ENCODE measurements around the gene CARHSP1. TPM values are rescaled to one million over a fixed set of nuclear protein-coding genes. Genes with fewer than 3 reads are reported as not detected.

CARHSP1 gene
- total and polyA plus RNA-seq, 12 donors = 87.6 to 314 (median 194) TPM

- Histone ChIP-seq H3K4me3 (peak overlapping the region in 1 of 4 donors; percentile 38), H3K27ac (peak overlapping the region in 4 of 5 donors; percentile 77 to 91 (median 86)), H3K9me3 (replicated peaks in 1 of 3) (no peaks in the 10 kb centered on the region), H3K27me3 (no peaks in the 10 kb centered on the region), H3K4me1 (replicated peaks in 1 of 2) (peaks cover 74 to 75% of the 10 kb centered on the region in 2 donors), H3K36me3 (replicated peaks in 1 of 2) (no peaks in the 10 kb centered on the region)
- DNase-seq = peak in 1 of 7 donors; percentile 42
- WGBS, 4 donors = 32 to 65% (median 39%) methylated on average over 6 to 13 of the region's 13 CpGs
- TF ChIP-seq POLR2A (IDR thresholded peaks at IDR 0.05) = no peak
- no peak for TF ChIP-seq CTCF (IDR thresholded peaks at IDR 0.05)
- intact Hi-C loops (cut with DNase I) = no loop called here
These were observed 4.2 kb downstream of the CARHSP1 start for GRCh38 chr16:8864480-8865110.

GRCh38 chr16:8863594-8864424 lies 5.0 kb downstream of the CARHSP1 start:
- Histone ChIP-seq H3K27me3 (no peaks in the 10 kb centered on the region), H3K36me3 (replicated peaks in 1 of 2) (peaks cover 0 to 7% of the 10 kb centered on the region in 2 donors), H3K4me3 (peak overlapping the region in 1 of 4 donors; percentile 38), H3K4me1 (replicated peaks in 1 of 2) (peaks cover 80 to 82% of the 10 kb centered on the region in 2 donors), H3K9me3 (replicated peaks in 1 of 3) (no peaks in the 10 kb centered on the region), H3K27ac (peak overlapping the region in 4 of 5 donors; percentile 79 to 91 (median 86))
- intact Hi-C loops (cut with DNase I) = no loop called here
- DNase-seq = peak; percentile 83 to 97 (median 96)
- WGBS, 4 donors = 41 to 57% (median 44%) methylated on average over 6 to 17 of the region's 17 CpGs
- TF ChIP-seq POLR2A (IDR thresholded peaks at IDR 0.05) = peak in 1 of 2 donors; percentile 72
- peak in 2 of 6 experiments; percentile 20 to 33 for TF ChIP-seq CTCF (IDR thresholded peaks at IDR 0.05)

- no peak overlapping the region for H3K4me3 ChIP-seq
- intact Hi-C loops (cut with DNase I) = no loop called here
- H3K36me3 ChIP-seq (replicated peaks in 1 of 2) = peaks cover 0 to 17% of the 10 kb centered on the region in 2 donors
- H3K27me3 ChIP-seq = no peaks in the 10 kb centered on the region
- peak overlapping the region in 4 of 5 donors; percentile 24 to 91 (median 86) for H3K27ac ChIP-seq
- H3K9me3 ChIP-seq (replicated peaks in 1 of 3) = no peaks in the 10 kb centered on the region
- TF ChIP-seq POLR2A (IDR thresholded peaks at IDR 0.05) = no peak
- no peak for TF ChIP-seq CTCF (IDR thresholded peaks at IDR 0.05)
- DNase-seq = peak in 2 of 7 donors; percentile 17 to 55
- 75 to 86% (median 79%) methylated on average over 14 of the region's 14 CpGs for WGBS, 4 donors
- peaks cover 80 to 83% of the 10 kb centered on the region in 2 donors for H3K4me1 ChIP-seq (replicated peaks in 1 of 2)
These were observed 6.3 kb downstream of the CARHSP1 start for GRCh38 chr16:8862309-8863130.
